ENCODE results near the gene KRT39. TPM values are rescaled to one million over a fixed set of nuclear protein-coding genes. Genes with fewer than 3 reads are reported as not detected.

KRT39 gene
- total and polyA plus RNA-seq, 4 experiments from 2014 or later, result not detected

GRCh38 chr17:40981115-40981514, 14.4 kb upstream of the KRT39 start:
- Mint-ChIP-seq H3K27ac (no peak overlapping the region), H3K4me1 (no peaks in the 10 kb centered on the region), H3K4me3 (no peak overlapping the region), H3K9me3 (no peaks in the 10 kb centered on the region), H3K27me3 (peaks cover 12 to 20% of the 10 kb centered on the region in 2 donors), H3K36me3 (no peaks in the 10 kb centered on the region)
- Histone ChIP-seq H3K27ac (ENCODE audit: low read depth, low read length) (no peak overlapping the region), H3K9me3 (ENCODE audit: control insufficient read depth in 1 of 2, low read length in 2 of 2) (no peaks in the 10 kb centered on the region), H3K4me3 (ENCODE audit: low read length in 2 of 2) (no peak overlapping the region), H3K4me1 (ENCODE audit: insufficient read depth, low read length) (no peaks in the 10 kb centered on the region), H3K36me3 (ENCODE audit: insufficient read depth, low read length) (no peaks in the 10 kb centered on the region), H3K27me3 (ENCODE audit: insufficient read depth, low read length) (peaks cover 6% of the 10 kb centered on the region)
- ChIA-PET POLR2A (ENCODE audit: partially characterized antibody) (interaction anchor here (0.5 kb wide), 1 partner anchor 1838 kb away, joined by 3 read pairs; no protein-coding TSS in a partner anchor), CTCF (ENCODE audit: partially characterized antibody) (no interaction called here)
- DNase-seq, result no peak
- intact Hi-C loops (cut with micrococcal nuclease), result no loop called here

DNA sequence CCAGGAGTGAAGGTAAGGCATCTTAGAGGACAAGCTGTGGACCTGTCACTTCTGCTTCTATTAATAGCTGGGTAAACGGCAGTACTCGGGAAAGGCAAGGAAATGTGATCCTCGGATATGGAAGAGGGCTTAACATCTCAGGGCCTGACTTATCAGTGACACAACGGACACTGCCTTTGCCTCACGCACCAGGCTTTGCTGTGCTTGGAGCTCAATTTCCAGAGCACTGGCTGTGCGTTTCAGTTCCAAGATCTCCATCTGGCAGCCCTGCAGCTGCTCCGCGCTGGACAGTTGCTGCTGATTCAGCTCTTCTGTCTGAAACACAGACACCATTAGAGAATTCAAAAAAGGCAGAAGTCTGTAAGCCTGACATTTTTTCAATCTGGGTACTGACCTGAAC, 13.8 kb upstream of the KRT39 start:
- Mint-ChIP-seq H3K4me1 (no peaks in the 10 kb centered on the region), H3K36me3 (no peaks in the 10 kb centered on the region), H3K9me3 (no peaks in the 10 kb centered on the region), H3K27me3 (peaks cover 12 to 20% of the 10 kb centered on the region in 2 donors), H3K27ac (no peak overlapping the region), H3K4me3 (no peak overlapping the region)
- no peak overlapping the region for H3K4me3 ChIP-seq (ENCODE audit: low read length in 2 of 2)
- no peak for DNase-seq
- ChIA-PET CTCF (ENCODE audit: partially characterized antibody) (no interaction called here), POLR2A (ENCODE audit: partially characterized antibody) (interaction anchor here (0.5 kb wide), 1 partner anchor 1839 kb away, joined by 3 read pairs; no protein-coding TSS in a partner anchor)
- H3K27me3 ChIP-seq (ENCODE audit: insufficient read depth, low read length), result peaks cover 8% of the 10 kb centered on the region
- H3K27ac ChIP-seq (ENCODE audit: low read depth, low read length), result no peak overlapping the region
- no peaks in the 10 kb centered on the region for H3K4me1 ChIP-seq (ENCODE audit: insufficient read depth, low read length)
- no peaks in the 10 kb centered on the region for H3K36me3 ChIP-seq (ENCODE audit: insufficient read depth, low read length)
- intact Hi-C loops (cut with micrococcal nuclease), result no loop called here
- H3K9me3 ChIP-seq (ENCODE audit: control insufficient read depth in 1 of 2, low read length in 2 of 2), result no peaks in the 10 kb centered on the region

DNA sequence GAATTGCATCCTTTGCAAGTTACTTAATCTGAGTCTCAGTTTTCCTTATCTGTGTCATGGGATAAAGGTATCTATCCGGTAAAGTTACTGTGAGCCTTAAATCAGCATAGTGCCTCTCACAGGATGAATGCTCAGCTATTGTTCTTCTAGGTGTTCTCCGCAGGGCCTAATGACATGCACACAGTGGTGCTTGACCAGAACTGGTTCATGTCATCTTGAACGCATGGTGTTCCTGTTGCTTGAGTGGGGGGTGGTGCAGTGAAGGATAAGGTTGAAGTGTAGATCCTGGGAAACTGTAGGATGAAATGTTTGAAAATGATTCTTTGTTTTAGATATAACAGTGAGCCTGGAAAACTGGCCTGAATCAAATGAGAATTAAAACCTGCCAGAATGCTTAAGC, 13.4 kb upstream of the KRT39 start:
- H3K4me3 ChIP-seq (ENCODE audit: low read length in 2 of 2), result no peak overlapping the region
- Mint-ChIP-seq H3K36me3 (no peaks in the 10 kb centered on the region), H3K9me3 (no peaks in the 10 kb centered on the region), H3K4me1 (no peaks in the 10 kb centered on the region), H3K27ac (no peak overlapping the region), H3K4me3 (no peak overlapping the region), H3K27me3 (peaks cover 12 to 17% of the 10 kb centered on the region in 2 donors)
- H3K27ac ChIP-seq (ENCODE audit: low read depth, low read length), result no peak overlapping the region
- peaks cover 8% of the 10 kb centered on the region for H3K27me3 ChIP-seq (ENCODE audit: insufficient read depth, low read length)
- DNase-seq, result no peak
- no peaks in the 10 kb centered on the region for H3K4me1 ChIP-seq (ENCODE audit: insufficient read depth, low read length)
- CTCF ChIA-PET (ENCODE audit: partially characterized antibody), result no interaction called here
- POLR2A ChIA-PET (ENCODE audit: partially characterized antibody), result no interaction called here
- no peaks in the 10 kb centered on the region for H3K9me3 ChIP-seq (ENCODE audit: control insufficient read depth in 1 of 2, low read length in 2 of 2)
- intact Hi-C loops (cut with micrococcal nuclease), result no loop called here
- H3K36me3 ChIP-seq (ENCODE audit: insufficient read depth, low read length), result no peaks in the 10 kb centered on the region

- intact Hi-C loops (cut with micrococcal nuclease), result no loop called here
- ChIA-PET CTCF (ENCODE audit: partially characterized antibody) (no interaction called here), POLR2A (ENCODE audit: partially characterized antibody) (no interaction called here)
- Histone ChIP-seq H3K27me3 (ENCODE audit: insufficient read depth, low read length) (peaks cover 8% of the 10 kb centered on the region), H3K4me3 (ENCODE audit: low read length in 2 of 2) (no peak overlapping the region), H3K9me3 (ENCODE audit: control insufficient read depth in 1 of 2, low read length in 2 of 2) (no peaks in the 10 kb centered on the region), H3K36me3 (ENCODE audit: insufficient read depth, low read length) (no peaks in the 10 kb centered on the region), H3K4me1 (ENCODE audit: insufficient read depth, low read length) (no peaks in the 10 kb centered on the region), H3K27ac (ENCODE audit: low read depth, low read length) (no peak overlapping the region)
- H3K4me1 Mint-ChIP-seq, result no peaks in the 10 kb centered on the region
- H3K36me3 Mint-ChIP-seq, result no peaks in the 10 kb centered on the region
- H3K27ac Mint-ChIP-seq, result no peak overlapping the region
- peaks cover 12 to 14% of the 10 kb centered on the region in 2 donors for H3K27me3 Mint-ChIP-seq
- DNase-seq, result no peak
- H3K4me3 Mint-ChIP-seq, result no peak overlapping the region
- H3K9me3 Mint-ChIP-seq, result no peaks in the 10 kb centered on the region
Measured at GRCh38 chr17:40978575-40979151, 11.9 kb upstream of the KRT39 start.

DNA sequence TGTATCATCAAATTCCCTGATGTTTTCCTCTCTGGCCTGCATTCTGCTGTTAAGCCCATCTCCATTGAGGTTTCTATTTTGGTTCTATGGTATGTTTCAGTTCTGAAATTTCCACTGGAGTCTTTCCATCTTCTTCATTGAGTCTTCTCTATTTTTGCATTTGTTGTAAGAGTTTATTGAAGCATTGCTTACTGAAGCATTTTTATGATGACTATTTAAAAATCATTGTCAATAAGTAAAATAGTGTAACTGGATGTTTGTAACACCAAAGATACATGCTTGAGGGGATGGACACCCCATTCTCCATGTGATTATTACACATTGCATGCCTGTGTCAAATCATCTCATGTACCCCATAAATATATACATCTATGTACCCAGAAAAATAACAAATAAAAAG, 8.8 kb upstream of the KRT39 start:
- Mint-ChIP-seq H3K9me3 (no peaks in the 10 kb centered on the region), H3K4me1 (no peaks in the 10 kb centered on the region), H3K36me3 (no peaks in the 10 kb centered on the region), H3K4me3 (no peak overlapping the region), H3K27ac (no peak overlapping the region), H3K27me3 (peaks cover 11 to 17% of the 10 kb centered on the region in 2 donors)
- ChIA-PET CTCF (ENCODE audit: partially characterized antibody) (no interaction called here), POLR2A (ENCODE audit: partially characterized antibody) (no interaction called here)
- Histone ChIP-seq H3K27ac (ENCODE audit: low read depth, low read length) (no peak overlapping the region), H3K36me3 (ENCODE audit: insufficient read depth, low read length) (no peaks in the 10 kb centered on the region), H3K4me3 (ENCODE audit: low read length in 2 of 2) (no peak overlapping the region), H3K4me1 (ENCODE audit: insufficient read depth, low read length) (no peaks in the 10 kb centered on the region), H3K27me3 (ENCODE audit: insufficient read depth, low read length) (peaks cover 8% of the 10 kb centered on the region), H3K9me3 (ENCODE audit: control insufficient read depth in 1 of 2, low read length in 2 of 2) (no peaks in the 10 kb centered on the region)
- intact Hi-C loops (cut with micrococcal nuclease), result no loop called here
- DNase-seq, result no peak

GRCh38 chr17:40974366-40974765, 7.6 kb upstream of the KRT39 start:
- Histone ChIP-seq H3K4me3 (ENCODE audit: low read length in 2 of 2) (no peak overlapping the region), H3K27me3 (ENCODE audit: insufficient read depth, low read length) (peaks cover 8% of the 10 kb centered on the region), H3K27ac (ENCODE audit: low read depth, low read length) (no peak overlapping the region), H3K4me1 (ENCODE audit: insufficient read depth, low read length) (no peaks in the 10 kb centered on the region), H3K9me3 (ENCODE audit: control insufficient read depth in 1 of 2, low read length in 2 of 2) (no peaks in the 10 kb centered on the region), H3K36me3 (ENCODE audit: insufficient read depth, low read length) (no peaks in the 10 kb centered on the region)
- intact Hi-C loops (cut with micrococcal nuclease), result no loop called here
- POLR2A ChIA-PET (ENCODE audit: partially characterized antibody), result no interaction called here
- no peak for DNase-seq
- Mint-ChIP-seq H3K27me3 (peaks cover 8 to 14% of the 10 kb centered on the region in 2 donors), H3K36me3 (no peaks in the 10 kb centered on the region), H3K27ac (no peak overlapping the region), H3K9me3 (no peaks in the 10 kb centered on the region), H3K4me1 (no peaks in the 10 kb centered on the region), H3K4me3 (no peak overlapping the region)
- CTCF ChIA-PET (ENCODE audit: partially characterized antibody), result no interaction called here

- Histone ChIP-seq H3K4me1 (ENCODE audit: insufficient read depth, low read length) (no peaks in the 10 kb centered on the region), H3K27me3 (ENCODE audit: insufficient read depth, low read length) (no peaks in the 10 kb centered on the region), H3K36me3 (ENCODE audit: insufficient read depth, low read length) (no peaks in the 10 kb centered on the region), H3K27ac (ENCODE audit: low read depth, low read length) (no peak overlapping the region), H3K9me3 (ENCODE audit: control insufficient read depth in 1 of 2, low read length in 2 of 2) (no peaks in the 10 kb centered on the region), H3K4me3 (ENCODE audit: low read length in 2 of 2) (no peak overlapping the region)
- Mint-ChIP-seq H3K36me3 (no peaks in the 10 kb centered on the region), H3K27me3 (peaks cover 4 to 11% of the 10 kb centered on the region in 2 donors), H3K4me3 (no peak overlapping the region), H3K9me3 (peaks cover 0 to 4% (median 0%) of the 10 kb centered on the region in 8 donors), H3K4me1 (peaks cover 0 to 3% (median 0%) of the 10 kb centered on the region in 4 donors), H3K27ac (no peak overlapping the region)
- ChIA-PET CTCF (ENCODE audit: partially characterized antibody) (no interaction called here), POLR2A (ENCODE audit: partially characterized antibody) (no interaction called here)
- intact Hi-C loops (cut with micrococcal nuclease), result no loop called here
- no peak for DNase-seq
Measured at GRCh38 chr17:40967582-40967981, 834 bp upstream of the KRT39 start.
